HepG2 (cell line): ENCODE measurements around the gene ANKRD39. TPM values are rescaled to one million over a fixed set of nuclear protein-coding genes. Genes with fewer than 3 reads are reported as not detected.

Source experiments
- ATAC-seq: fragments of 200-7000 bp; cut with Tn5 transposase; 3 replicates; pipeline ENCODE4 v1.9.1; 2020; ENCODE audit warnings: mild to moderate bottlenecking, moderate library complexity
- BruUV-seq: library from RNA; stranded (reverse); fragments of 400-500 nt; replicated peaks from 2 replicates; lab custom pipeline; 2021; lab: Mats Ljungman, UMichigan
- CTCF ChIA-PET: fragments of 300-600 bp; formaldehyde crosslinking; extraction: SDS; loops from one replicate; lab custom pipeline; 2021; ENCODE audit warnings: low total read pairs, inconsistent platforms, low intra/inter-chr PET ratio; lab: Yijun Ruan, JAX
- POLR2A ChIA-PET: fragments of 350-600 bp; sonication (Branson Sonifier 250); formaldehyde crosslinking; loops from one replicate; lab custom pipeline; 2020; ENCODE audit warnings: antibody characterized with exemption, inconsistent platforms; lab: Yijun Ruan, JAX
- DNase-seq: peaks from one replicate; pipeline ENCODE4 v3.0.0-alpha.2; 2015; ENCODE audit warnings: low spot score
- FAIRE-seq: peaks from 3 replicates; lab custom pipeline; 2011; peaks lifted over from hg19 to GRCh38; lab: Jason Lieb, UNC
- H2AFZ ChIP-seq: one replicate; pipeline ENCODE4 v1.6.1; 2011; ENCODE audit warnings: low read length, inconsistent platforms
- H3K27ac ChIP-seq: fragments of 300-600 bp; 3 replicates; pipeline ENCODE4 v1.8.0; 2011; ENCODE audit warnings: mixed run types, mild to moderate bottlenecking, mixed read lengths, low read length, inconsistent platforms; ENCODE audit not compliant: insufficient read depth; ENCODE audit errors: extremely low read length
- H3K27me3 ChIP-seq, 2 experiments: fragments of 200-600 bp in 1 of 2; 2 replicates in 1 of 2; 3 replicates in 1 of 2; pipeline versions ENCODE4 v1.6.0 to v1.8.0; 2011; ENCODE audit warnings: low read length in 2 of 2, mild to moderate bottlenecking in 2 of 2, moderate library complexity in 2 of 2, inconsistent platforms in 1 of 2; ENCODE audit not compliant: insufficient read depth in 2 of 2, control insufficient read depth in 1 of 2
- H3K36me3 ChIP-seq, 2 experiments: fragments of 200-600 bp in 1 of 2; replicated peaks in 1 of 2; 2 replicates in 1 of 2; 3 replicates in 1 of 2; pipeline versions ENCODE4 v1.5.1 to v1.8.0; 2011; ENCODE audit warnings: low read length in 2 of 2, inconsistent platforms in 1 of 2; ENCODE audit not compliant: insufficient read depth in 2 of 2, control insufficient read depth in 1 of 2
- H3K4me1 ChIP-seq: 2 replicates; pipeline ENCODE4 v1.5.1; 2012; ENCODE audit warnings: low read length, inconsistent platforms; ENCODE audit not compliant: insufficient read depth
- H3K4me2 ChIP-seq: 2 replicates; pipeline ENCODE4 v1.6.0; 2011; ENCODE audit warnings: low read depth, low read length, inconsistent platforms
- H3K4me3 ChIP-seq, 3 experiments: fragments of 200-600 bp in 1 of 3; sonication (generic), shearing (Covaris generic) in 1 of 3; replicated peaks in 1 of 3; 2 replicates each; pipeline ENCODE4 v1.5.1; 2011 to 2016; ENCODE audit warnings: low read length in 3 of 3, inconsistent platforms in 2 of 3, low read depth in 2 of 3, mild to moderate bottlenecking in 2 of 3, control low read depth in 1 of 3, mixed read lengths in 1 of 3; ENCODE audit not compliant: insufficient read depth in 1 of 3
- H3K79me2 ChIP-seq: one replicate; pipeline ENCODE4 v1.6.1; 2011; ENCODE audit warnings: low read length, inconsistent platforms; ENCODE audit not compliant: insufficient read depth
- H3K9ac ChIP-seq: 2 replicates; pipeline ENCODE4 v1.6.0; 2011; ENCODE audit warnings: mild to moderate bottlenecking, low read depth, low read length, inconsistent platforms; ENCODE audit not compliant: insufficient read depth
- H3K9me3 ChIP-seq: 2 replicates; pipeline ENCODE4 v1.5.1; 2012; ENCODE audit warnings: mild to moderate bottlenecking, low read length
- H4K20me1 ChIP-seq: 2 replicates; pipeline ENCODE4 v1.6.0; 2011; ENCODE audit warnings: inconsistent platforms, mild to moderate bottlenecking, low read length, moderate library complexity; ENCODE audit not compliant: insufficient read depth
- AGO2 ChIP-seq: fragments of 200-400 bp; formaldehyde crosslinking; optimal IDR thresholded peaks from 2 replicates; pipeline ENCODE3; 2017; ENCODE audit warnings: mild to moderate bottlenecking, low read depth, low read length, moderate library complexity
- ARID2 ChIP-seq: sonication (generic); formaldehyde crosslinking; IDR thresholded peaks from 2 replicates; pipeline ENCODE4 v1.8.1; 2022; ENCODE audit warnings: mild to moderate bottlenecking, missing genetic modification reagents, borderline replicate concordance
- ARNTL ChIP-seq: sonication (generic); formaldehyde crosslinking; IDR thresholded peaks from 2 replicates; pipeline ENCODE4 v1.4.0; 2020; ENCODE audit warnings: mild to moderate bottlenecking, missing genetic modification reagents
- DPF2 ChIP-seq: sonication (generic); formaldehyde crosslinking; IDR thresholded peaks from 2 replicates; pipeline ENCODE4 v1.4.0; 2020; ENCODE audit warnings: mild to moderate bottlenecking, low read depth, missing genetic modification reagents, borderline replicate concordance
- FOSL2 ChIP-seq: sonication (generic); formaldehyde crosslinking; IDR thresholded peaks from 2 replicates; pipeline ENCODE4 v1.4.0; 2020; ENCODE audit warnings: missing genetic modification reagents
- HOXA3 ChIP-seq: sonication (generic); formaldehyde crosslinking; IDR thresholded peaks from 2 replicates; pipeline ENCODE4 v1.5.0; 2020; ENCODE audit warnings: missing genetic modification reagents
- MIXL1 ChIP-seq: IDR thresholded peaks from 2 replicates; pipeline ENCODE4 v1.6.1; 2016
- NCOA2 ChIP-seq: sonication (generic); formaldehyde crosslinking; IDR thresholded peaks from 2 replicates; pipeline ENCODE4 v1.8.0; 2022; ENCODE audit warnings: inconsistent platforms
- POLR2A ChIP-seq, 2 experiments: IDR thresholded peaks; 2 replicates each; pipeline ENCODE4 v1.6.1; 2011; ENCODE audit warnings: low read depth in 2 of 2, low read length in 2 of 2, mild to moderate bottlenecking in 1 of 2, moderate library complexity in 1 of 2; ENCODE audit not compliant: insufficient read depth in 1 of 2
- POLR2G ChIP-seq: fragments of 200-400 bp; formaldehyde crosslinking; IDR thresholded peaks from 2 replicates; pipeline ENCODE4 v1.6.1; 2018; ENCODE audit warnings: mild to moderate bottlenecking, low read depth, low read length, moderate library complexity
- TP53 ChIP-seq: sonication (generic); formaldehyde crosslinking; conservative IDR thresholded peaks from 2 replicates; pipeline ENCODE4 v1.4.0; 2020; ENCODE audit warnings: missing genetic modification reagents
- ZNF10 ChIP-seq: sonication (generic); formaldehyde crosslinking; IDR thresholded peaks from 2 replicates; pipeline ENCODE4 v1.4.0; 2020; ENCODE audit warnings: mild to moderate bottlenecking, low read depth, missing genetic modification reagents, borderline replicate concordance
- ZNF296 ChIP-seq: sonication (generic); formaldehyde crosslinking; conservative IDR thresholded peaks from 2 replicates; pipeline ENCODE4 v1.5.0; 2020; ENCODE audit warnings: mild to moderate bottlenecking, missing genetic modification reagents
- ZNF775 ChIP-seq: sonication (generic); formaldehyde crosslinking; IDR thresholded peaks from 2 replicates; pipeline ENCODE4 v1.4.0; 2020; ENCODE audit warnings: missing genetic modification reagents, mild to moderate bottlenecking, moderate library complexity, borderline replicate concordance
- WGBS: methylation state at CpG from one replicate; pipeline ENCODE4 v1.1.6; 2017; ENCODE audit warnings: low lambda C conversion rate; 5-methylcytosine and 5-hydroxymethylcytosine counted together
- in situ Hi-C: cut with HindIII; loops from 2 replicates; pipeline ENCODE4 v1.10.0; 2017; ENCODE audit warnings: low pct_unique_long_range_greater_than_20kb; ENCODE audit not compliant: extremely low pct_ligation_motif_present
- intact Hi-C: fragments of 100-400 bp; cut with micrococcal nuclease; formaldehyde crosslinking; loops from one replicate; pipeline ENCODE4 v1.10.0; 2022; ENCODE audit not compliant: unreplicated experiment
- polyA plus RNA-seq, 8 experiments: library from polyadenylated mRNA; depleted of rRNA in 3 of 8; stranded (reverse) in 7 of 8; unstranded in 1 of 8; fragments of >200 nt; fragmentation: Illumina TruSeq in 4 of 8; extraction: Trizol in 4 of 8; gene quantifications; 2 replicates each; pipeline versions ENCODE4 v1.2.1 to v1.2.3, GENCODE V29; 2011 to 2016; ENCODE audit warnings: low read depth in 4 of 8, missing spikeins in 1 of 8, mixed read lengths in 1 of 8; ENCODE audit not compliant: insufficient read depth in 1 of 8
- total RNA-seq, 5 experiments: library from RNA; depleted of rRNA; stranded (reverse); fragments of >200 nt; fragmentation: Illumina TruSeq; extraction: Trizol; gene quantifications; 2 replicates each; pipeline ENCODE4 v1.2.3, GENCODE V29; 2016; ENCODE audit warnings: low read depth in 1 of 5
- TF ChIP-seq, protein P1 (sequence below): IDR thresholded peaks from 2 replicates; pipeline ENCODE4 v1.6.1; 2016; ENCODE audit warnings: missing compliant biosample characterization, missing genetic modification reagents, borderline replicate concordance
- TF ChIP-seq, protein P2 (sequence below): sonication (generic); formaldehyde crosslinking; IDR thresholded peaks from 2 replicates; pipeline ENCODE4 v1.4.0; 2020; ENCODE audit warnings: missing genetic modification reagents
- TF ChIP-seq, protein P3 (sequence below): sonication (generic); formaldehyde crosslinking; IDR thresholded peaks from 2 replicates; pipeline ENCODE4 v1.5.0; 2020; ENCODE audit warnings: missing genetic modification reagents
- TF ChIP-seq, protein P4 (sequence below): sonication (generic); formaldehyde crosslinking; IDR thresholded peaks from 2 replicates; pipeline ENCODE4 v1.9.0; 2021; ENCODE audit warnings: missing genetic modification reagents, borderline replicate concordance

The ANKRD39 gene
- total and polyA plus RNA-seq, 2 of the 13 experiments (the other 11 are each of a cell fraction or from before 2014, with no cell fraction given), result 23.2 to 24.8 TPM

DNA sequence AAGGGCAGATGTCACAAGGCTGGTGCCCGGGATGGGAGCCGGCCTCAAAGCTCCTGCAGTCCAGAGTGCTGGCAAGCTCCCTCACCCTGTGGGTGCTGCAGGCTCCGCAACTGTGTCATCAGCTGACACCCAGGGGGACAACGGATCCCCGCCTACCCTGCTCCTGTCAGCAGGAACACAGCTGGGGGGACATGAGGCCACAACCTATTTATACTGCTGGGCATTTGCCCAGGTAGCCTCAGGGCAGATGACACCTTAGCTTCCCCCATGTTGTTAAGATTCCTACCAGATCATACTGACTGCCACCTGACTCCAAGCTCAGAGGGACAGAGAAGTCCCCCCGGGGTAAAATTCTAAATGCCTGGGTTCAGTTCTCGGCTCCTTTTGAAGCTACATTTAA is 15.2 kb downstream of the ANKRD39 start:
- ChIA-PET POLR2A (interaction anchor here (0.8 to 1.3 kb wide), 6 partner anchors 9 to 26 kb away, joined by 3 to 4 read pairs (median 3); no protein-coding TSS in a partner anchor), CTCF (no interaction called here)
- Histone ChIP-seq H3K4me3 (no peak overlapping the region), H3K36me3 (peaks cover 3 to 5% of the 10 kb centered on the region in 2 experiments; a peak in 4 of 5 replicates), H3K9ac (no peak overlapping the region), H3K27ac (no peak overlapping the region), H3K9me3 (no peaks in the 10 kb centered on the region), H3K27me3 (no peaks in the 10 kb centered on the region), H2AFZ (no peak overlapping the region), H3K4me2 (no peak overlapping the region), H3K4me1 (peaks cover 1% of the 10 kb centered on the region), H3K79me2 (no peaks in the 10 kb centered on the region), H4K20me1 (no peaks in the 10 kb centered on the region)
- 95% methylated on average over 5 of the region's 7 CpGs for WGBS
- ATAC-seq (peak; percentile 7), FAIRE-seq (no peak), DNase-seq (no peak)
- in situ Hi-C loops (no loop called here), intact Hi-C loops (no loop called here)
- BruUV-seq, result no TSS peak
- TF ChIP-seq, protein P1, sequence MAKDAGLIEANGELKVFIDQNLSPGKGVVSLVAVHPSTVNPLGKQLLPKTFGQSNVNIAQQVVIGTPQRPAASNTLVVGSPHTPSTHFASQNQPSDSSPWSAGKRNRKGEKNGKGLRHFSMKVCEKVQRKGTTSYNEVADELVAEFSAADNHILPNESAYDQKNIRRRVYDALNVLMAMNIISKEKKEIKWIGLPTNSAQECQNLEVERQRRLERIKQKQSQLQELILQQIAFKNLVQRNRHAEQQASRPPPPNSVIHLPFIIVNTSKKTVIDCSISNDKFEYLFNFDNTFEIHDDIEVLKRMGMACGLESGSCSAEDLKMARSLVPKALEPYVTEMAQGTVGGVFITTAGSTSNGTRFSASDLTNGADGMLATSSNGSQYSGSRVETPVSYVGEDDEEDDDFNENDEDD (CRISPR knock-in tag), result no peak
- no peak for TF ChIP-seq ZNF775
- TF ChIP-seq POLR2A (IDR thresholded peaks at IDR 0.05; ENCODE audit: insufficient read depth in 1 of 2, low read depth in 2 of 2, low read length in 2 of 2), result peak in 1 of 2 experiments; percentile 6; a peak in 1 of 4 replicates
- TF ChIP-seq NCOA2 (CRISPR knock-in tag), result no peak
- no peak for TF ChIP-seq ARNTL
- TF ChIP-seq ARID2 (CRISPR knock-in tag), result no peak
- peak; percentile 7 for TF ChIP-seq AGO2
- TF ChIP-seq ZNF296 (CRISPR knock-in tag), result no peak
- no peak for TF ChIP-seq TP53 (CRISPR knock-in tag)
- no peak for TF ChIP-seq ZNF10 (CRISPR knock-in tag)
- TF ChIP-seq, protein P2, sequence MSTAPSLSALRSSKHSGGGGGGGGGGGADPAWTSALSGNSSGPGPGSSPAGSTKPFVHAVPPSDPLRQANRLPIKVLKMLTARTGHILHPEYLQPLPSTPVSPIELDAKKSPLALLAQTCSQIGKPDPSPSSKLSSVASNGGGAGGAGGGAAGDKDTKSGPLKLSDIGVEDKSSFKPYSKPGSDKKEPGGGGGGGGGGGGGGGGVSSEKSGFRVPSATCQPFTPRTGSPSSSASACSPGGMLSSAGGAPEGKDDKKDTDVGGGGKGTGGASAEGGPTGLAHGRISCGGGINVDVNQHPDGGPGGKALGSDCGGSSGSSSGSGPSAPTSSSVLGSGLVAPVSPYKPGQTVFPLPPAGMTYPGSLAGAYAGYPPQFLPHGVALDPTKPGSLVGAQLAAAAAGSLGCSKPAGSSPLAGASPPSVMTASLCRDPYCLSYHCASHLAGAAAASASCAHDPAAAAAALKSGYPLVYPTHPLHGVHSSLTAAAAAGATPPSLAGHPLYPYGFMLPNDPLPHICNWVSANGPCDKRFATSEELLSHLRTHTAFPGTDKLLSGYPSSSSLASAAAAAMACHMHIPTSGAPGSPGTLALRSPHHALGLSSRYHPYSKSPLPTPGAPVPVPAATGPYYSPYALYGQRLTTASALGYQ, result no peak
- TF ChIP-seq, protein P3, sequence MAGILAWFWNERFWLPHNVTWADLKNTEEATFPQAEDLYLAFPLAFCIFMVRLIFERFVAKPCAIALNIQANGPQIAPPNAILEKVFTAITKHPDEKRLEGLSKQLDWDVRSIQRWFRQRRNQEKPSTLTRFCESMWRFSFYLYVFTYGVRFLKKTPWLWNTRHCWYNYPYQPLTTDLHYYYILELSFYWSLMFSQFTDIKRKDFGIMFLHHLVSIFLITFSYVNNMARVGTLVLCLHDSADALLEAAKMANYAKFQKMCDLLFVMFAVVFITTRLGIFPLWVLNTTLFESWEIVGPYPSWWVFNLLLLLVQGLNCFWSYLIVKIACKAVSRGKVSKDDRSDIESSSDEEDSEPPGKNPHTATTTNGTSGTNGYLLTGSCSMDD, result no peak
- TF ChIP-seq, protein P4, sequence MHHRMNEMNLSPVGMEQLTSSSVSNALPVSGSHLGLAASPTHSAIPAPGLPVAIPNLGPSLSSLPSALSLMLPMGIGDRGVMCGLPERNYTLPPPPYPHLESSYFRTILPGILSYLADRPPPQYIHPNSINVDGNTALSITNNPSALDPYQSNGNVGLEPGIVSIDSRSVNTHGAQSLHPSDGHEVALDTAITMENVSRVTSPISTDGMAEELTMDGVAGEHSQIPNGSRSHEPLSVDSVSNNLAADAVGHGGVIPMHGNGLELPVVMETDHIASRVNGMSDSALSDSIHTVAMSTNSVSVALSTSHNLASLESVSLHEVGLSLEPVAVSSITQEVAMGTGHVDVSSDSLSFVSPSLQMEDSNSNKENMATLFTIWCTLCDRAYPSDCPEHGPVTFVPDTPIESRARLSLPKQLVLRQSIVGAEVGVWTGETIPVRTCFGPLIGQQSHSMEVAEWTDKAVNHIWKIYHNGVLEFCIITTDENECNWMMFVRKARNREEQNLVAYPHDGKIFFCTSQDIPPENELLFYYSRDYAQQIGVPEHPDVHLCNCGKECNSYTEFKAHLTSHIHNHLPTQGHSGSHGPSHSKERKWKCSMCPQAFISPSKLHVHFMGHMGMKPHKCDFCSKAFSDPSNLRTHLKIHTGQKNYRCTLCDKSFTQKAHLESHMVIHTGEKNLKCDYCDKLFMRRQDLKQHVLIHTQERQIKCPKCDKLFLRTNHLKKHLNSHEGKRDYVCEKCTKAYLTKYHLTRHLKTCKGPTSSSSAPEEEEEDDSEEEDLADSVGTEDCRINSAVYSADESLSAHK (CRISPR knock-in tag), result no peak
- no peak for TF ChIP-seq FOSL2 (CRISPR knock-in tag)
- TF ChIP-seq POLR2G, result peak; percentile 2; the same call in 1 of the 2 replicates
- TF ChIP-seq MIXL1 (CRISPR knock-in tag), result no peak
- no peak for TF ChIP-seq DPF2
- no peak for TF ChIP-seq HOXA3 (CRISPR knock-in tag)
